Fibroblast of skin of scalp (primary cell): ENCODE results near the gene BAZ1B.
"Not testable (repeated sequence)": the region's sequence is repeated elsewhere in the genome, so short reads cannot be mapped to it uniquely, and the experiment has no call there.

ENCODE experiments used
- DNase-seq: peaks from one replicate; pipeline ENCODE4 v3.0.0-alpha.2; 2013

The BAZ1B gene

DNA sequence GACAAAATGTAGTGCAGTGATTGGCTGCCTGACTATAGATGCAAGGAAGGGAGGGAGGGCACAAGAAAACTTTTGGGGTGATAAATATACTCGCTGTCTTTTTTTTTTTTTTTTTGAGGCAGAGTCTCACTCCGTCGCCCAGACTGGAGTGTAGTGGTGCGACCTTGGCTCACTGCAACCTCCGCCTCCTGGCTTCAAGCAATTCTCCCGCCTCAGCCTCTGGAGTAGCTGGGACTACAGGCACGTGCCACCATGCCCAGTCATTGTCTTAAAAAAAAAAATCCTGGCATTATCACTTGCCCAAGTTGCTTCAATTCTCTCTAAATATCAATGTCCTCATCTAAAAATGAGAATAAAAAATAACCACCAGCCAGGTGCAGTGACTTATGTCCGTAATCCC, 96.1 kb downstream of the BAZ1B start:
- DNase-seq = no peak

DNA sequence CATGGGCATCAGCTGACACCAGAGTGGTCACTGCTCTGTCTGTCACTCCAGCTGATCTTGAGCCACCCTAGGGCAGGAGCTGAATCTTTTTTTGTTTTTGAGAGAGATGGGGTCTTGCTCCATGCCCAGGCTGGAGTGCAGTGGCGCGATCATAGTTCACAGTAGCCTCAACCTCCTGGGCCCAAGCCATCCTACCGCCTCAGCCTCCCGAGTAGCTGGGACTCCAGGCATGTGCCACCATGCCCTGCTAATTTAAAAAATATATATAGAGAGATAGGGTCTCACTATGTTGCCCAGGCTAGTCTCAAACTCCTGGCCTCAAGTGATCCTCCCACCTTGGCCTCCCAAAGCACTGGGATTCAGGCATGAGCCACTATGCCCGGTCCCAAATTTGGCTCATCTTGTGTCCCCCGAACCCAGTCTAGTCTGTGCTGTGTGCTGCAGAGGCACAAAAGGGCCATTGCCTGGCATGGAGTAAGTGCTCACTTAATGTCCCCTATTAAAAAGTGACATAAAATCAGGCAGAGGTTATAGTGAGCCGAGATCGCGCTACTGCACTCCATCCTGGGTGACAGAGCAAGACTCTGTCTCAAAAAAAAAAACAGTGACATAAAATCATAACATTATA, 96.6 kb downstream of the BAZ1B start:
- no peak for DNase-seq

DNA sequence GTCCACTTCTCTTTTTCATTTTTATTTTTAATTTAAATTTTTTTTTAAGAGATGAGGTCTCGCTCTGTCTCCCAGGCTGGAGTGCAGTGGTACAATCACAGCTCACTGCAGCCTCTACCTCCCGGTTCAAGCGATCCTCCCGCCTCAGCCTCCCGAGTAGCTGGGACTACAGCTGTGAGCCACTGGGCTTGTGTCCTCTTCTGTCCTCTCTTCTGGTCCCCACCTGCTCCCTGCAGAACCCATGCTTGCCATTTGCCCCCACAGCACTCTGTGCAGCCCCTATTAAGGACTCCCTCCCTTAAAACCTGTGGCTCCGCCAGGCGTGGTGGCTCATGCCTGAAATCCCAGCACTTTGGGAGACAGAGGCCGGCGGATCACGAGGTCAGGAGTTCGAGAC, 97.6 kb downstream of the BAZ1B start:
- no peak for DNase-seq

- no peak for DNase-seq
Measured at GRCh38 chr7:73423519-73424488, 98.3 kb downstream of the BAZ1B start.

GRCh38 chr7:73420610-73421009, 101.5 kb downstream of the BAZ1B start:
- not testable (repeated sequence) for DNase-seq

GRCh38 chr7:73420016-73420415, 102.1 kb downstream of the BAZ1B start:
- not testable (repeated sequence) for DNase-seq

DNA sequence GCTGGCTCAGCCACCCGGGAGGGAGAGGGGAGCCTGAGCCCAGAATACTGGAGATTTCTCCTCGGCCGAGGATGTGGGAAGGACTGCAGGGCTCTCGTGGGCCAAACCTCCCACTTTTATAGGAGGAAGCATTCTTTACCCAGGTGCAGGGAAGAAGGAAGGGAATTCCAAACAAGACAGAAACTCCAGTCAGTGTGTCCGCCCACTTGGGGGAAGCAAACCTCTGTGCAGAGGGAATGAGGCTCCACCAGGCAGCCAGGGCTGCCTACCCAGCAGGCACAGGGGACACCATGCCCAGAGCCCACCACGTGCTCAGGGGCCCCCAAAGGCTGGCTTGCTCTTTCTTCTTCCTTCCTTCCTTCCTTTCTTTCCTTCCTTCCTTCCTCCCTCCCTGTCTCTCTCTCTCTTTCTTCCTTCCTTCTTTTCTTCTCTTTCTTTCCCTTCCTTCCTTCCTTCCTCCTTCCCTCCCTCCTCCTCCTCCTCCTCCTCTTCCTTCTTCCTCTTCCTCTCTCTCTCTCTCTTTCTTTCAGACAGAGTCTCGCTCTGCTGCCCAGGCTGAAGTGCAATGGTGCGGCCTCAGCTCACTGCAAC, 103.9 kb downstream of the BAZ1B start:
- DNase-seq = no peak

- not testable (repeated sequence) for DNase-seq
Measured at GRCh38 chr7:73410541-73411131, 111.5 kb downstream of the BAZ1B start.

- not testable (repeated sequence) for DNase-seq
Measured at GRCh38 chr7:73404860-73405259, 117.2 kb downstream of the BAZ1B start.

GRCh38 chr7:73399185-73400050, 122.7 kb downstream of the BAZ1B start:
- DNase-seq = peak; percentile 76

DNA sequence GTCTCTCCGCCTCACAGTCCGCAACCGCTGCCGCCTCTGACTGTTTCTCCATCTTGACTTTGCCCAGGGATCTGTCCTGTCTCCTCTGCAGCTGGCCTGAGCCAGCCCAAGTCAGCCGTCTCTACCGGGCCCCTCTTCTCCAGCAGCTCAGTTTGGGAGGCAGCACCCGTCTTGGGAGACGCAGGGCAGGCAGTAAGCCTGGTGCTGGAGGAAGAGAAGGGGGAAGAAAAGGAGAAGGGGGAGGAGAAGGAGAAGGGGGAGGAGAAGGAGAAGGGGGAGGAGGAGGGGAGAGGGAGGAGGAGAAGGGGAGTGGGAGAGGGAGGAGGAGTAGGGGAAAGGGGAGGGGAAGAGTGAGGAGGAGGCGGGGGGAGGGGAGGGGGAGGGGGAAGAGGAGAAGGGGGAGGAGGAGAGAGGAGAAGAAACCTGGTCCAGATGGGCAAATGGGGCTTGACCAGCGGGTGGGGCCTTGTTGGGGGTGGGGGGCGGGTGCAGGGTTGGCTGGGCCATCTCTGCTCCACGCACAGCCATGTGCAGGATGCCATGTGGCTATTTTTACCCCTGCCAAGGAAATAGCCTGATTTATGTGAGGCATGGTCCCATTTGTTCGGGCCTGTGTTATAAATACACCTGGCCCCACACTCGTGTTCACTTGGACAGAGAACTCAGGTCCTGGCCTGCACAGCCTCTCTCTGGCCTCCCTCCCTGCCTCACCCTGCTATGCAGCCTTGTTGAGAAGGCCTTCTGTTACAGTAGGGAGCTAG, 124.4 kb downstream of the BAZ1B start:
- no peak for DNase-seq

DNA sequence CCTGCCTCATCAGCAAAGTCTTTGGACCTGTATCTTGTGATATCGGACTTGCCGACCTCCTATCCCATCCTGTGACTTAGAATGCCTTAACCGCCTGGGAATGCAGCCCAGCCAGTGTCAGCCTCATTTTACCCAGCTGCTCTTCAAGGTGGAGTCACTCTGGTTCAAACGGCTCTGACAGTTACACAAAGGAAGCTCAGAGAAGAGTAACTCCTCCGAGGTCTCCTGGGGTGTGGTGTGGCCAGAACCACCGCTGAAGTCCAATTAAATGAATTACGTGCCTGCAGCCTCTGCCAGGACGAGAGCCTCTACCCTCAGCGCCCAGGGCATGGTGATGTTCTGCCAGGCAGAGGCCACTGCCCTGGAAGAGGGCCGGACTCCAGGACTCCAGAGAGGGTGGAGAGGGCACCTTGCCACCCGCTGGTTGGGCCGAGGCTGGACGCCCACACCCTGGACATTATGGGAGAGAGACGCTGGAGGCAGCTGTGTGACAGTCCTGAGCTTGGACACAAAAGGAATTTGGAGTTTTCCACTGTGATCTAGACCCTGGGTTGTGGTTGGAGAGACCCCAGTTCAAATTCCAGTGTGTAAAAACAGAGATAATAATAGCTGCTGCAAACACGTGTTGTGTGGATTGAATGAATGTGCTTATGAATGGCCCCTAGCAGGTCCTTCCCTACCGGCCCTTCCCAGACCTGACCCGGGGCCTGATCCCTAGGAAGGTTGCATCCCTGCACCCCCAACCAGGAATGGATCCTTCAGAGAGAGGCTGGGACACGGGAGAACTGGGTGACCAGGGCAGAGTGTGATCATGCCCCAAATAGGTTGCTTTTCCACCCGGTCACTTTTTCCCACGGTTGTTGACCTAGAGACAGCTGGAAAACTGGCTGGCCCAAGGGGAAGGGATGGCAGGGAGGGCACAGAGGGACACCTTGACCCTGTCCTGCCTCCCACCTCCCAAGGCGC, 126.3 kb downstream of the BAZ1B start:
- no peak for DNase-seq

DNA sequence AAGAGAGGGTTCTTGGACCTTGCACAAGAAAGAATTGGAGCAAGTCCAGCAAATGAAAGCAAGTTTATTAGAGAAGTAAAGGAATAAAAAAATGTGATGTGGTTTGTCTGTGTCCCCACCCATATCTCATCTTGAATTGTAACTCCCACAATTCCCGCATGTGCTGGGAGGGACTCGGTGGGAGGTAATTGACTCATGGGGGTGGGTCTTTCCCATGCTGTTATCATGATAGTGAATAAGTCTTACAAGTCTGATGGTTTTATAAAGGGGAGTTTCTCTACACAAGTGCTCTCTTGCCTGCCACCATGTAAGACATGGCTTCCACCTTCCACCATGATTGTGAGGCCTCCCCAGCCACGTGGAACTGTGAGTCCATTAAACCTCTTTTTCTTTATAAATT, 127.7 kb downstream of the BAZ1B start:
- DNase-seq = peak; percentile 4

GRCh38 chr7:73391396-73391795, 130.7 kb downstream of the BAZ1B start:
- DNase-seq = no peak
